ENCODE data around the gene NAALADL2.

NAALADL2 gene

GRCh38 chr3:175839366-175840005 lies 980.4 kb downstream of the NAALADL2 start:
- no peak for DNase-seq (ENCODE audit: low read depth, low spot score)

- no peak for DNase-seq (ENCODE audit: low read depth, low spot score)
Measured at GRCh38 chr3:175851541-175851940, 992.4 kb downstream of the NAALADL2 start.

- no peak for DNase-seq (ENCODE audit: low read depth, low spot score)
Measured at GRCh38 chr3:175852560-175852959, 993.4 kb downstream of the NAALADL2 start.

- DNase-seq (ENCODE audit: low read depth, low spot score): no peak
Measured at GRCh38 chr3:175857666-175858270, 998.6 kb downstream of the NAALADL2 start.
